ENCODE measurements around the gene ZMYND19.

The ZMYND19 gene

GRCh38 chr9:137581361-137582285, 8.7 kb downstream of the ZMYND19 start:
- TF ChIP-seq CTCF (IDR thresholded peaks at IDR 0.05; ENCODE audit: borderline replicate concordance, control extremely low read depth, extremely low read depth, insufficient read depth, missing control alignments) = no peak
- DNase-seq (ENCODE audit: low spot score) = no peak
- in situ Hi-C loops (cut with MboI; ENCODE audit: low sequenced_read_pairs, unreplicated experiment) = no loop called here

DNA sequence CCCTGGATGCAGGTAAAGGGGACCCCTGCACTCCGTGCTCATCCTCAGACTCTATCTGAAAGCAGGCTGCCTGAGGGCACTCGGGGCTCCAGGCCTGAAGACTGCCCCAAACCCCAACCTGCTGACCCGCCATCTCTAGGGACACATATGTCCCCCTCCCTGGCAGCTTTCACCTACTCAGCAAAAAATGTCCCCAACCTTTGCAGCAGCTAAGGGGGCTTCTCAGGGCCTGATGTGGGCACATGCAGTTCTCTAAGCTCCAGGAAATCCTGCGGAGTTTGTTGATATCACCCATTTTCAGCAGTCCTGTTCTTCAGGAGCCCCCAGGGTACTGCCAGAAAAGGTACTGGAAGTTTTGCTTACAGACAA, 9.4 kb downstream of the ZMYND19 start:
- in situ Hi-C loops (cut with MboI; ENCODE audit: low sequenced_read_pairs, unreplicated experiment) = no loop called here
- no peak for TF ChIP-seq CTCF (IDR thresholded peaks at IDR 0.05; ENCODE audit: borderline replicate concordance, control extremely low read depth, extremely low read depth, insufficient read depth, missing control alignments)
- DNase-seq (ENCODE audit: low spot score) = no peak

DNA sequence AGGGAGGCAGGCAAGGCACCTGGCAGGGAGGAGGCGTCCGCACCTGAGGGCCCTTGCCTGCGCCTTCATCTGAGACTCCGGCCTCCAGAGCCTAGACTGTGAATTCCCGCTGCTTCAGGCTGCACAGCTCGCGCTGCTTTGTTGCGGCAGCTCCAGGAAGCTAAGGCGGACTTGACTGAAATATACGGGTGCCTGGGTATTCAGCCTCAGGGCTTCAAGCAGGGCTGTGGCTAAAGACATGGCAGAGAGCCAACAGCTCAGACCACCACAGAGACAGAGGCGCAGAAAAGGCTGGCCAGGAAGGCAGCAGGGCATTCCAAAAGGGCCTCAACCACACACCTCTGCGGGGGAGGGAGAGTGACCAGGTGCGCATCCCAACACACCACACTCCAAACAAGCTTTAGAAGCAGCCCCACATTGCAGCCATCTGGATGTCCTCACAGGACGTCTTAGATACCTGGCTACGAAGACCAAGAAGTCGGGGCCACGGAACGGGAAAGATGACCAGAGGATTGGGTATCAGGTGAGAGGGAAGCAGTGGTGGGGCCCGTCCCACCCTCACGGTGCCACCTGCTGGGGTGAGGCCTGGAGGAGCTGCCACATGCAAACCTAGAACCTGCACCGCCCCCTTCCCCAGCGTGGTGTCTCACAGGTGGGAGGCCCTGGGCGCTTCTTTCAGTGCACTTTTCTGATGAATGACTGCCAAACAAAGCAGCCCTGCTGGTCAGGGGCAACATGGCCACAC, 9.9 kb downstream of the ZMYND19 start:
- in situ Hi-C loops (cut with MboI; ENCODE audit: low sequenced_read_pairs, unreplicated experiment) = no loop called here
- no peak for TF ChIP-seq CTCF (IDR thresholded peaks at IDR 0.05; ENCODE audit: borderline replicate concordance, control extremely low read depth, extremely low read depth, insufficient read depth, missing control alignments)
- DNase-seq (ENCODE audit: low spot score) = no peak

DNA sequence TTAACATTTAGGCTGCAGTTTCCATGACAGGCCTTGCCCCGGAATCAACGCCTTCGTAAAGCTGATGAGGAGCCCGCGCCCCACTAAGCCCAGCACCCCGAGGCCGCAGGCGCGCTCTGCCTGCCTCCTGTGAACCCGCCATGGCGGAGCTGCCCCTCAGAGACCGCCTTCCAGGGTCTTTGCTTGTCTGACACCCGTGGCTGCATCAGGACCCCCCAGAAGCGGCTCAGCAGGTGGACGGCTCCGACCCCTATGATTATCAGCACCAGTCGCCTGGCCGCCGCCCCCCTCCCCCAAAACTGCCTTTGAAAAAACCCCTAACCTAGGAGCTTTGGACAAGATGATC, 11.1 kb downstream of the ZMYND19 start:
- DNase-seq (ENCODE audit: low spot score) = peak; percentile 48
- in situ Hi-C loops (cut with MboI; ENCODE audit: low sequenced_read_pairs, unreplicated experiment) = no loop called here
- TF ChIP-seq CTCF (IDR thresholded peaks at IDR 0.05; ENCODE audit: borderline replicate concordance, control extremely low read depth, extremely low read depth, insufficient read depth, missing control alignments) = no peak

- peak; percentile 95 for TF ChIP-seq CTCF (IDR thresholded peaks at IDR 0.05; ENCODE audit: borderline replicate concordance, control extremely low read depth, extremely low read depth, insufficient read depth, missing control alignments)
- peak; percentile 99 for DNase-seq (ENCODE audit: low spot score)
- in situ Hi-C loops (cut with MboI; ENCODE audit: low sequenced_read_pairs, unreplicated experiment) = no loop called here
These were observed 11.6 kb downstream of the ZMYND19 start, which contains the start of gene DPH7 for GRCh38 chr9:137578518-137579258. TSS of gene DPH7 (minus strand) at chr9:137578925. CDS start at chr9:137578777, 148 bp downstream.

GRCh38 chr9:137575716-137576411, 14.4 kb downstream of the ZMYND19 start:
- peak; percentile 12 for TF ChIP-seq CTCF (IDR thresholded peaks at IDR 0.05; ENCODE audit: borderline replicate concordance, control extremely low read depth, extremely low read depth, insufficient read depth, missing control alignments)
- DNase-seq (ENCODE audit: low spot score) = no peak
- in situ Hi-C loops (cut with MboI; ENCODE audit: low sequenced_read_pairs, unreplicated experiment) = no loop called here

All from GM13976 (cell line).